GM23338 (cell line): Measurements from ENCODE around the gene FCHSD2.

Experiments
- CREB1 ChIP-seq: fragments of 250-450 bp; sonication (Bioruptor Pico); IDR thresholded peaks from 2 replicates; pipeline ENCODE4 v1.5.0; 2020; ENCODE audit warnings: low read depth, mild to moderate bottlenecking, moderate library complexity
- CTCF ChIP-seq, 2 experiments: fragments of 200-600 bp in 1 of 2; sonication (generic) in 1 of 2; conservative IDR thresholded peaks; 2 replicates each; pipeline versions ENCODE4 v1.5.1 to v1.6.1; 2016 to 2017; ENCODE audit warnings: antibody characterized with exemption in 2 of 2, low read depth in 2 of 2, mild to moderate bottlenecking in 2 of 2, moderate library complexity in 1 of 2
- EZH2 ChIP-seq: fragments of 200-600 bp; sonication (generic); IDR thresholded peaks from one replicate; pipeline ENCODE4 v1.8.0; 2017; ENCODE audit warnings: antibody characterized with exemption, mild to moderate bottlenecking, low read depth; ENCODE audit not compliant: unreplicated experiment
- JUNB ChIP-seq: IDR thresholded peaks from one replicate; pipeline ENCODE4 v1.6.1; 2016; ENCODE audit warnings: antibody characterized with exemption; ENCODE audit not compliant: unreplicated experiment
- POLR2AphosphoS5 ChIP-seq: IDR thresholded peaks from 2 replicates; pipeline ENCODE4 v1.6.1; 2016; ENCODE audit warnings: antibody characterized with exemption, low read depth
- REST ChIP-seq: IDR thresholded peaks from one replicate; pipeline ENCODE4 v1.6.1; 2018; ENCODE audit warnings: antibody characterized with exemption; ENCODE audit not compliant: unreplicated experiment
- ZNF114 ChIP-seq: fragments of 250-450 bp; sonication (Bioruptor Pico); IDR thresholded peaks from 2 replicates; pipeline ENCODE4 v1.5.0; 2020; ENCODE audit warnings: mild to moderate bottlenecking, moderate library complexity

- no peak for TF ChIP-seq EZH2
- no peak for TF ChIP-seq CTCF (conservative IDR thresholded peaks at IDR 0.05; ENCODE audit: low read depth in 2 of 2)
- TF ChIP-seq POLR2AphosphoS5, result no peak
- TF ChIP-seq CREB1 (CRISPR knock-in tag), result no peak
- TF ChIP-seq JUNB, result no peak
- no peak for TF ChIP-seq REST
- no peak for TF ChIP-seq ZNF114 (CRISPR knock-in tag)
Observed at GRCh38 chr11:72826191-72826941, 315.8 kb downstream of the FCHSD2 start.
